ENCODE measurements around the gene RPTOR. TPM values are rescaled to one million over a fixed set of nuclear protein-coding genes. Genes with fewer than 3 reads are reported as not detected.

Gene RPTOR
- total RNA-seq, 4 donors from 2014 or later, result 34.1 to 65.8 (median 43.6) TPM

GRCh38 chr17:80817861-80818260 lies 273.2 kb downstream of the RPTOR start:
- H3K4me3 ChIP-seq, result no peak overlapping the region
- DNase-seq (ENCODE audit: extremely low spot score), result no peak
- no peaks in the 10 kb centered on the region for H3K4me1 ChIP-seq
- WGBS, result 94% methylated on average over 10 of the region's 10 CpGs
- no peak for TF ChIP-seq EP300 (IDR thresholded peaks at IDR 0.05)
- TF ChIP-seq POLR2AphosphoS5 (IDR thresholded peaks at IDR 0.05), result no peak
- no peak for TF ChIP-seq POLR2A (IDR thresholded peaks at IDR 0.05; ENCODE audit: low read depth)
- no peak for TF ChIP-seq CTCF (IDR thresholded peaks at IDR 0.05)
- no peaks in the 10 kb centered on the region for H3K9me3 ChIP-seq
- intact Hi-C loops (cut with DNase I), result no loop called here
- H3K36me3 ChIP-seq, result peaks cover 0 to 20% (median 8%) of the 10 kb centered on the region in 4 donors
- H3K27ac ChIP-seq (replicated peaks in 1 of 4), result no peak overlapping the region
- no peaks in the 10 kb centered on the region for H3K27me3 ChIP-seq

GRCh38 chr17:80818871-80819270 lies 274.2 kb downstream of the RPTOR start:
- H3K4me1 ChIP-seq, result no peaks in the 10 kb centered on the region
- no peak for DNase-seq (ENCODE audit: extremely low spot score)
- intact Hi-C loops (cut with DNase I), result no loop called here
- no peak overlapping the region for H3K4me3 ChIP-seq
- no peak for TF ChIP-seq POLR2A (IDR thresholded peaks at IDR 0.05; ENCODE audit: low read depth)
- no peak for TF ChIP-seq CTCF (IDR thresholded peaks at IDR 0.05)
- no peak for TF ChIP-seq EP300 (IDR thresholded peaks at IDR 0.05)
- no peak for TF ChIP-seq POLR2AphosphoS5 (IDR thresholded peaks at IDR 0.05)
- no peak overlapping the region for H3K27ac ChIP-seq (replicated peaks in 1 of 4)
- H3K36me3 ChIP-seq, result peaks cover 0 to 28% (median 15%) of the 10 kb centered on the region in 4 donors
- no peaks in the 10 kb centered on the region for H3K9me3 ChIP-seq
- H3K27me3 ChIP-seq, result no peaks in the 10 kb centered on the region
- WGBS, result 93% methylated on average over 9 of the region's 9 CpGs

- H3K4me1 ChIP-seq, result no peaks in the 10 kb centered on the region
- H3K27ac ChIP-seq (replicated peaks in 1 of 4), result no peak overlapping the region
- WGBS, result 86% methylated on average over 20 of the region's 23 CpGs
- peaks cover 0 to 32% (median 17%) of the 10 kb centered on the region in 4 donors for H3K36me3 ChIP-seq
- no peak overlapping the region for H3K4me3 ChIP-seq
- no peaks in the 10 kb centered on the region for H3K27me3 ChIP-seq
- DNase-seq (ENCODE audit: extremely low spot score), result no peak
- TF ChIP-seq POLR2AphosphoS5 (IDR thresholded peaks at IDR 0.05) (no peak), POLR2A (IDR thresholded peaks at IDR 0.05; ENCODE audit: low read depth) (no peak), CTCF (IDR thresholded peaks at IDR 0.05) (no peak), EP300 (IDR thresholded peaks at IDR 0.05) (no peak)
- no peaks in the 10 kb centered on the region for H3K9me3 ChIP-seq
- intact Hi-C loops (cut with DNase I), result no loop called here
Observed at GRCh38 chr17:80819422-80820164, 275.0 kb downstream of the RPTOR start.

- no peak for TF ChIP-seq POLR2A (IDR thresholded peaks at IDR 0.05; ENCODE audit: low read depth)
- TF ChIP-seq EP300 (IDR thresholded peaks at IDR 0.05), result no peak
- no peak for TF ChIP-seq POLR2AphosphoS5 (IDR thresholded peaks at IDR 0.05)
- no peak for TF ChIP-seq CTCF (IDR thresholded peaks at IDR 0.05)
- Histone ChIP-seq H3K27me3 (no peaks in the 10 kb centered on the region), H3K27ac (replicated peaks in 1 of 4) (no peak overlapping the region), H3K4me1 (no peaks in the 10 kb centered on the region), H3K9me3 (no peaks in the 10 kb centered on the region), H3K4me3 (no peak overlapping the region), H3K36me3 (peaks cover 0 to 40% (median 23%) of the 10 kb centered on the region in 4 donors)
- DNase-seq (ENCODE audit: extremely low spot score), result no peak
- WGBS, result 89% methylated on average over 11 of the region's 13 CpGs
- intact Hi-C loops (cut with DNase I), result no loop called here
Observed at GRCh38 chr17:80820331-80820730, 275.7 kb downstream of the RPTOR start.

Data from esophagus muscularis mucosa (tissue), 4 donors.